BLaER1 treated with 17β-estradiol and CSF1 and Interleukin-3, amounts not matched to agents 10 nM and 100 nM (cell line): ENCODE data around the gene TOMM70.
"Not testable (repeated sequence)": the region's sequence is repeated elsewhere in the genome, so short reads cannot be mapped to it uniquely, and the experiment has no call there.

Experiments
- H3K27ac ChIP-seq, 11 experiments: shearing (Covaris generic); formaldehyde crosslinking; 2 replicates each; pipeline ENCODE4 v1.8.1; 2022
- H3K27me3 ChIP-seq, 11 experiments: shearing (Covaris generic); formaldehyde crosslinking; 2 replicates each; pipeline ENCODE4 v1.8.1; 2022
- H3K36me3 ChIP-seq, 11 experiments: shearing (Covaris generic); formaldehyde crosslinking; 2 replicates each; pipeline ENCODE4 v1.8.1; 2022
- H3K4me1 ChIP-seq, 10 experiments: shearing (Covaris generic); formaldehyde crosslinking; 2 replicates each; pipeline ENCODE4 v1.8.1; 2022
- H3K4me2 ChIP-seq, 11 experiments: shearing (Covaris generic); formaldehyde crosslinking; 2 replicates each; pipeline ENCODE4 v1.8.1; 2022
- H3K4me3 ChIP-seq, 10 experiments: shearing (Covaris generic); formaldehyde crosslinking; 2 replicates each; pipeline ENCODE4 v1.8.1; 2022
- H3K9ac ChIP-seq, 11 experiments: shearing (Covaris generic); formaldehyde crosslinking; 2 replicates each; pipeline ENCODE4 v1.8.1; 2022
- H3K9me3 ChIP-seq, 11 experiments: shearing (Covaris generic); formaldehyde crosslinking; replicated peaks in 1 of 11; 2 replicates each; pipeline ENCODE4 v1.8.1; 2022
- H4K20me1 ChIP-seq, 11 experiments: shearing (Covaris generic); formaldehyde crosslinking; 2 replicates each; pipeline ENCODE4 v1.8.1; 2022
- Cebpa-rat ChIP-seq, 11 experiments: shearing (Covaris generic); IDR thresholded peaks; 2 replicates each; pipeline ENCODE4 v1.8.1; 2022

Gene TOMM70

DNA sequence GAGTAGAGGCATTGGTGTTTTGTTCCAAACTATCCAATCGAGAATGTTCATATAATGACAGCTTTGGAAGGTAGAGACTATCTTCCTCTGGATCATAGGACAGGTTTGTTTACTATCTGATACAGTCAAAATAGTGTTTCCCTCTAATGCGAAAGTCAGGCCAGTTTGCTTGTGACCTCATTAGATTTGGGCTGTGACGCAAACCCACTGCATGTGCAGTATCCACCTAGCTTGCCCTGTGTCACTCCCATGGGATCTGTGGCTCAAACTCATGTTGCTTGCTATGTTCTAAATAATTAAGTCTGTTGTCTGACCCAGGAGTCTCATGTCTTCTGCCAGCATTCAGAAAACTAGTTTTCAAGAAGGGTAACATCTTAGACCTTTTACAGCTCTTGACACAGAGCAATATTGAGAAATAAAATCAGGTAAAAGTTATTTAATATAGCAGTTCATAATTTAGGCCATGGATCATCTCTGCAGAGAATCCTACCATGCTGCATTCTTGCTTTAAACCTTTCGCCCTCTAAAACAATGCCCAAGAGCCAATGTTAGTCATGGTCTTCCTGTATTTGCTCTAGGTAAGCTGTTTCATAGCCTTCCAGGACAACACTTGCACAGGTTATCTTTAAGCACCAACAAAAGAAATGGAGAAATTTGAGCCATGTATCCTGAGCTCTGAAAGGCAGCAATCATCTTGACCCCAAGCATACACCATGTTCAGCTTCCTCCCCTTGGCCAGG is 40.0 kb downstream of the TOMM70 start:
- Histone ChIP-seq H3K36me3 (peaks cover 84 to 100% (median 94%) of the 10 kb centered on the region in 11 experiments), H3K27me3 (no peaks in the 10 kb centered on the region), H3K4me2 (no peak overlapping the region), H3K4me1 (no peaks in the 10 kb centered on the region), H3K4me3 (no peak overlapping the region), H4K20me1 (no peaks in the 10 kb centered on the region), H3K9ac (no peak overlapping the region), H3K27ac (no peak overlapping the region), H3K9me3 (peaks cover 0 to 11% (median 4%) of the 10 kb centered on the region in 11 experiments; a peak in 9 of 22 replicates)
- TF ChIP-seq Cebpa-rat (IDR thresholded peaks at IDR 0.05) = no peak

DNA sequence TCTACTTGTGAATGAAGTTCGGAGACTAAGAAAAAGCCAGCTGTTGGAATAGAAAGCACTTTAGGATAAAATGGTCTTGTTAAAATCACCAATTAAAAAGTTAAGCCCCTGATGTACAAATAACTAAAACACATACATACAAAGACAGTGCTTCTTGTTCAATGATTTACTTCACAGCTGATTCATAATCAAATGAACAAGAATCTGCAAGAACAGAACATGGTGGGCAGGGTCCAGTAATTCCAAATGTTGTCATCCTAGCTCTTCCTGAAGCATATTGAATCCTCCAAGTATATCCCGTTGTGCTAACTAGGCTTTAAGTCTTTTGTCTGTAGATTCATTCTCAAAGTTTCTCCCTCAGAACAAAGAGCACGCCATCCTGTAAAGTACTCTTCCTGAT is 41.9 kb downstream of the TOMM70 start:
- Histone ChIP-seq H3K27ac (no peak overlapping the region), H3K9me3 (peaks cover 0 to 11% (median 4%) of the 10 kb centered on the region in 11 experiments; a peak in 9 of 22 replicates), H3K27me3 (no peaks in the 10 kb centered on the region), H3K4me3 (no peak overlapping the region), H3K4me1 (no peaks in the 10 kb centered on the region), H3K36me3 (peaks cover 83 to 100% (median 94%) of the 10 kb centered on the region in 11 experiments), H4K20me1 (no peaks in the 10 kb centered on the region), H3K4me2 (no peak overlapping the region), H3K9ac (no peak overlapping the region)
- TF ChIP-seq Cebpa-rat (IDR thresholded peaks at IDR 0.05) = no peak

DNA sequence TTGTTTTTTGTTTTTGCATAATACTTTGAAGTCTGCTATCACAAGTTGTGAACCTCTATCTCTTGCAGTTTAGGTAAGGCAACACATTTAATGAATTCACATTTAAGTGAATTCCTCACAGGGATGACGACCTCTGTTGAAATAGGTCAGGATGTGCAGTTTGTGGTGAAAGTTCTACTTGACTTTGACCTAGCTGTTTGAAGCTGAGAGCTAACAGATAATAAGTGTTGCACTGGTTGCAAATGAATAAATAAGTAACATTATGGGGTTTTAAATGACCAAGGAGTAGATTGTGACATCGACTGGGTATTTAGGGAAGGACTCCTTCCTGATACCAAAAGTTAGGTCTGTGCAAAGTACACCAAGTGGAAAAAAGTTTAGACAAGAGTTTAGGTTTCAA is 42.5 kb downstream of the TOMM70 start:
- no peaks in the 10 kb centered on the region for H3K27me3 ChIP-seq
- no peak overlapping the region for H3K4me2 ChIP-seq
- H3K27ac ChIP-seq = no peak overlapping the region
- no peak overlapping the region for H3K4me3 ChIP-seq
- no peaks in the 10 kb centered on the region for H4K20me1 ChIP-seq
- H3K9me3 ChIP-seq = peaks cover 0 to 11% (median 4%) of the 10 kb centered on the region in 11 experiments; a peak in 9 of 22 replicates
- no peak overlapping the region for H3K9ac ChIP-seq
- TF ChIP-seq Cebpa-rat (IDR thresholded peaks at IDR 0.05) = no peak
- H3K36me3 ChIP-seq = peaks cover 86 to 100% (median 94%) of the 10 kb centered on the region in 11 experiments
- H3K4me1 ChIP-seq = no peaks in the 10 kb centered on the region

DNA sequence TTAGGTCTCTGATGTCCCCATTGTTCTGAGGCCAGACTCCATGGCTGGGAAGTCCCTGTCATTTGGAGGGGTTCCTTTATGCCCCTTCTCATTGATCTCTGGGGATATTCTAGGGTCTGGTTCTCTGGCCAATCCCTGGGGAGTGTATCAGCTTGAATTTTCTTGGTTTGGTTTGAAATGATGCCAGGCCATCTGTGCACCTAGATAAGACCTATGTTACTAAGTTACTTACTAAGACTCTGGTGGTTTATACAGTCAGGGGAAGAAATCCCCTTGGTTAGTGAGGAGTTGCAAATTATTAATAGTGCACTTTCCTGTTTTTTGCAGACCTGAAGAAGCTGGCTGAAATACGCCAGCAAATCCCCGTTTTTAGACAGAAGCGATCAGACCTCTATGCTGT is 46.0 kb downstream of the TOMM70 start:
- H3K36me3 ChIP-seq = peaks cover 71 to 88% (median 81%) of the 10 kb centered on the region in 11 experiments

DNA sequence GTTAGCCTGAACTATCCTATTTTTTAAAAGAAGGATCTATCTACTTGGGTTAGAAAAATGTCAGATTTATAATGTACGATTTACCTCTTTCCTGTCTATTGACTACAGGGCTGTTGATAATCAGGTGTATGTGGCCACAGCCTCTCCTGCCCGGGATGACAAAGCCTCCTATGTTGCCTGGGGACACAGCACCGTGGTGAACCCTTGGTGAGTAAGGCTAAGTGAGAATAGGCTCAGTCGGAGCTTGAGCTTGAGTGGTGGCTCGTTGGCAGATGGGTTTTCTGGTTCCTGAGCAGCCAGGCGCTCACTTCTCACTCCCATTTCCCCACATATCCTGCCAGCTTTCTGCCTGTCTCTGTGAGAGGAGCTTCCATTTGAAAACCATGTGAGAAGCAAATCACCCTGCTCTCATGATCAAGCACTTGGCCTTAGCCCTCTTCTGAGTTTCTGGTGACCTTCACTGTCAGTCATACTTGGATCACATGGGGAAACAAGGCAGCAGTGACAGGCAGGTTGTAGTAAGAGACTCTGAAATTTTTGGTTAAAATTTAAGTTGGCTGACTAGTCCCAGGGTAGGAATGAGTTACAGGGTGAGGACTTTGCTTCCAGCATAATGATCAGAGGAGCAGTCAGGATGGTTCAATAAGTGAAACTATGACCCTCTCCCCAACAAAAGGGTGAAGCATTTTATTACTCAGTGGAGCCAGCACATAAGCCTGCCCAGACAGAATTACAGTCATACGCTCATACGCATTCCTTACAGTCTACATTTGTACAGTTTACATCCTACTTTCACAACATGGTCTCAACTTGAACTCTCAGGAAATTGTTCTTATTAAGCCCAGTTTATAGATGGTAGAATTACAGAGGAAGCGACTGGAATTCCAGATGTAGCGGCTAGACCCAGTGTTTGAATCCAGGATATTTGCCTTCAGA is 48.3 kb downstream of the TOMM70 start:
- peaks cover 81 to 88% (median 86%) of the 10 kb centered on the region in 11 experiments for H3K36me3 ChIP-seq

More for the DNA sequence above, 46.0 kb downstream of the TOMM70 start:
- Histone ChIP-seq H3K9me3 (peaks cover 0 to 8% (median 7%) of the 10 kb centered on the region in 11 experiments; a peak in 15 of 22 replicates), H3K4me3 (no peak overlapping the region), H3K4me1 (no peaks in the 10 kb centered on the region), H3K4me2 (no peak overlapping the region), H3K27ac (no peak overlapping the region), H3K9ac (no peak overlapping the region), H4K20me1 (no peaks in the 10 kb centered on the region), H3K27me3 (no peaks in the 10 kb centered on the region)
- no peak for TF ChIP-seq Cebpa-rat (IDR thresholded peaks at IDR 0.05)

DNA sequence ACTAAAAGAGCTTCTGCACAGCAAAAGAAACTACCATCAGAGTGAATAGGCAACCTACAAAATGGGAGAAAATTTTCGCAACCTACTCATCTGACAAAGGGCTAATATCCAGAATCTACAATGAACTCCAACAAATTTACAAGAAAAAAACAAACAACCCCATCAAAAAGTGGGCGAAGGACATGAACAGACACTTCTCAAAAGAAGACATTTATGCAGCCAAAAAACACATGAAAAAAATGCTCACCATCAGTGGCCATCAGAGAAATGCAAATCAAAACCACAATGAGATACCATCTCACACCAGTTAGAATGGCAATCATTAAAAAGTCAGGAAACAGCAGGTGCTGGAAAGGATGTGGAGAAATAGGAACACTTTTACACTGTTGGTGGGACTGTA is 49.1 kb downstream of the TOMM70 start:
- Histone ChIP-seq H3K9me3 (peaks cover 0 to 11% (median 7%) of the 10 kb centered on the region in 11 experiments; a peak in 15 of 22 replicates), H3K36me3 (peaks cover 83 to 88% (median 86%) of the 10 kb centered on the region in 11 experiments)
- H3K4me2 ChIP-seq, H4K20me1 ChIP-seq, H3K4me1 ChIP-seq, H3K27me3 ChIP-seq, H3K9ac ChIP-seq, H3K27ac ChIP-seq, H3K4me3 ChIP-seq: not testable (repeated sequence)

More for the DNA sequence above, 48.3 kb downstream of the TOMM70 start:
- TF ChIP-seq Cebpa-rat (IDR thresholded peaks at IDR 0.05) = no peak
- H3K9ac ChIP-seq = no peak overlapping the region
- H4K20me1 ChIP-seq = no peaks in the 10 kb centered on the region
- peaks cover 0 to 11% (median 7%) of the 10 kb centered on the region in 11 experiments; a peak in 15 of 22 replicates for H3K9me3 ChIP-seq
- H3K4me2 ChIP-seq = no peak overlapping the region
- no peaks in the 10 kb centered on the region for H3K27me3 ChIP-seq
- H3K4me3 ChIP-seq = no peak overlapping the region
- no peak overlapping the region for H3K27ac ChIP-seq
- no peaks in the 10 kb centered on the region for H3K4me1 ChIP-seq

DNA sequence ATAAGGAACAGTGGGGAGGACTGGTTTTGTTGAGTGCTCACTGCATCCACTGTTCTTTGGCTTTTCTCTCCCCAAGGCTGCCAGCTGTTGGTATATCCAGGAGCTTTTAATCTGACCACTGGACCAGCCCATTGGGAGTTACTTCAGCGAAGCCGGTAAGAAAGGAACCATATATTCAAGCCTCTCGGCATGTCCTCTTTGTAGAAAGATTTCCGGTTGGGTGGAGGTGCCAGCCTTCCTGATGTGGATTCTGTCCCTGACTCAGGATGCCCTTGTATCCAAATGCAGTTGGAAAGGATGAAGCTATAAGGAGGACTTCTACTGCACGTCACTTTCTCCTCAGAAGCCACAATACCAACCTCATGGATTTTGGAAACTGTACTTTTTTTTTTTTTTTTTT is 52.2 kb downstream of the TOMM70 start:
- Histone ChIP-seq H3K4me2 (no peak overlapping the region), H3K9me3 (peaks cover 0 to 11% (median 7%) of the 10 kb centered on the region in 11 experiments; a peak in 15 of 22 replicates), H3K9ac (no peak overlapping the region), H3K4me1 (no peaks in the 10 kb centered on the region), H3K4me3 (no peak overlapping the region), H3K27ac (no peak overlapping the region), H3K27me3 (no peaks in the 10 kb centered on the region), H3K36me3 (peaks cover 82 to 88% (median 86%) of the 10 kb centered on the region in 11 experiments), H4K20me1 (no peaks in the 10 kb centered on the region)
- no peak for TF ChIP-seq Cebpa-rat (IDR thresholded peaks at IDR 0.05)

DNA sequence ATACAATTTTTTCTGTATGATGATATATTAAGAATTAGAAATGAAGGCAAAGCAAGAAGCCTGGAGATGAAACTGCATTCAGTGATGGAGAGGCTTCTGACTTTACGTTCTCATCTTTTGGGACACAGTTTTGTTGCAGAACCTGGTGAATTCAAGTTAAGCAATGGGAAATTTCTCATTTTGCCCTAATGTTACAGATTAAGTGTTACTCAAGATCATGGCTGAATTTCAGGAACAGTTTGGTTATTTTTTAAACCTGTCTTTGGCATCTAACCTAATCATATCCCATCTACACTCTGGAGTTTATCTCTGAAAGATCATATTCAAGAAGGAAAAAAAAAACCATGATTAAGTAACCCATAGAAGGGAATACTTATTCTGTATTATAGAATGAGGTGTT is 60.4 kb downstream of the TOMM70 start:
- no peak overlapping the region for H3K27ac ChIP-seq
- H3K27me3 ChIP-seq = no peaks in the 10 kb centered on the region
- peaks cover 62 to 78% (median 70%) of the 10 kb centered on the region in 11 experiments for H3K36me3 ChIP-seq
- H3K9ac ChIP-seq = no peak overlapping the region
- H3K4me2 ChIP-seq = no peak overlapping the region
- no peak for TF ChIP-seq Cebpa-rat (IDR thresholded peaks at IDR 0.05)
- peaks cover 0 to 10% (median 0%) of the 10 kb centered on the region in 11 experiments; a peak in 2 of 22 replicates for H4K20me1 ChIP-seq
- H3K4me1 ChIP-seq = peaks cover 4 to 7% (median 6%) of the 10 kb centered on the region in 10 experiments
- H3K9me3 ChIP-seq = peaks cover 8 to 17% (median 11%) of the 10 kb centered on the region in 11 experiments; a peak in 21 of 22 replicates
- no peak overlapping the region for H3K4me3 ChIP-seq

DNA sequence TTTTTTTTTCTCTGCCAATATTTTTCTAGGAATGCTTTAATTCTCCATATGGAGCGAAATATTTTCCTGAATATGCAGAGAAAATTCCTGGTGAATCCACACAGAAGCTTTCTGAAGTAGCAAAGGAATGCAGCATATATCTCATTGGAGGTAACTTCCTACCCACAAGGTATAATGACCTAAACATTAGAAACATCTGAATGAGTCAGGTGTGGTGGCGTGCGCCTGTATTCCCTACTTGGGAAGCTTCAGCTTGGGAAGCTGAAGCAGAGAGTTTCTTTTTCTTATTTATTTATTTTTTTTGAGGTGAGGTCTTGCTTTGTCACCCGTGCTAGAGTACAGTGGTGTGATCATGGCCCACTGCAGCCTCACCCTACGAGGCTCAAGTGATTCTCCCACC is 61.1 kb downstream of the TOMM70 start:
- Histone ChIP-seq H3K4me3 (no peak overlapping the region), H3K9ac (no peak overlapping the region), H3K9me3 (peaks cover 8 to 17% (median 11%) of the 10 kb centered on the region in 11 experiments; a peak in 21 of 22 replicates), H3K27me3 (no peaks in the 10 kb centered on the region), H3K4me2 (no peak overlapping the region), H4K20me1 (peaks cover 0 to 10% (median 0%) of the 10 kb centered on the region in 11 experiments; a peak in 2 of 22 replicates), H3K36me3 (peaks cover 56 to 70% (median 63%) of the 10 kb centered on the region in 11 experiments), H3K4me1 (peaks cover 8 to 13% (median 12%) of the 10 kb centered on the region in 10 experiments), H3K27ac (no peak overlapping the region)
- no peak for TF ChIP-seq Cebpa-rat (IDR thresholded peaks at IDR 0.05)
